ENCODE measurements around the gene POU3F3.

POU3F3 gene

GRCh38 chr2:104853534-104854497, at the start of gene POU3F3:
Gene POU3F3, plus strand, starts transcription at chr2:104854115. Its CDS starts 1,396 bp downstream, at chr2:104855511.
- no peak for TF ChIP-seq CTCF (IDR thresholded peaks at IDR 0.05; ENCODE audit: control insufficient read depth, insufficient read depth, low read depth, low read length, missing control alignments)
- H3K4me3 ChIP-seq (ENCODE audit: control insufficient read depth, low read depth, low read length): no peak within 1 kb of the TSS; the same call in 1 of the 2 replicates
- no peak for DNase-seq (ENCODE audit: low read depth)

- no peak overlapping the region for H3K4me3 ChIP-seq (ENCODE audit: control insufficient read depth, low read depth, low read length)
- no peak for TF ChIP-seq CTCF (IDR thresholded peaks at IDR 0.05; ENCODE audit: control insufficient read depth, insufficient read depth, low read depth, low read length, missing control alignments)
- DNase-seq (ENCODE audit: low read depth): no peak
Measured at GRCh38 chr2:104804148-104804890, 49.6 kb upstream of the POU3F3 start.

GRCh38 chr2:104812286-104812685, 41.6 kb upstream of the POU3F3 start:
- DNase-seq (ENCODE audit: low read depth): no peak
- TF ChIP-seq CTCF (IDR thresholded peaks at IDR 0.05; ENCODE audit: control insufficient read depth, insufficient read depth, low read depth, low read length, missing control alignments): no peak

GRCh38 chr2:104816143-104816542, 37.8 kb upstream of the POU3F3 start:
- no peak for DNase-seq (ENCODE audit: low read depth)
- no peak overlapping the region for H3K4me3 ChIP-seq (ENCODE audit: control insufficient read depth, low read depth, low read length)
- TF ChIP-seq CTCF (IDR thresholded peaks at IDR 0.05; ENCODE audit: control insufficient read depth, insufficient read depth, low read depth, low read length, missing control alignments): no peak

More at GRCh38 chr2:104812286-104812685, 41.6 kb upstream of the POU3F3 start:
- no peak overlapping the region for H3K4me3 ChIP-seq (ENCODE audit: control insufficient read depth, low read depth, low read length)

- no peak for DNase-seq (ENCODE audit: low read depth)
- no peak for TF ChIP-seq CTCF (IDR thresholded peaks at IDR 0.05; ENCODE audit: control insufficient read depth, insufficient read depth, low read depth, low read length, missing control alignments)
- no peak overlapping the region for H3K4me3 ChIP-seq (ENCODE audit: control insufficient read depth, low read depth, low read length)
Measured at GRCh38 chr2:104818264-104818663, 35.7 kb upstream of the POU3F3 start.

- no peak for TF ChIP-seq CTCF (IDR thresholded peaks at IDR 0.05; ENCODE audit: control insufficient read depth, insufficient read depth, low read depth, low read length, missing control alignments)
- DNase-seq (ENCODE audit: low read depth): no peak
- no peak overlapping the region for H3K4me3 ChIP-seq (ENCODE audit: control insufficient read depth, low read depth, low read length)
Measured at GRCh38 chr2:104820126-104820525, 33.8 kb upstream of the POU3F3 start.
